Frontal cortex (tissue), 4 donors: ENCODE measurements around the gene C1QTNF12. TPM values are rescaled to one million over a fixed set of nuclear protein-coding genes. Genes with fewer than 3 reads are reported as not detected.

Experiments used
- DNase-seq, 2 donors: peaks; one replicate each; pipeline ENCODE4 v3.0.0; 2012; ENCODE audit warnings: low spot score in 2 of 2
- FAIRE-seq: peaks from 2 replicates; lab custom pipeline; 2012; peaks lifted over from hg19 to GRCh38; lab: Jason Lieb, UNC
- total RNA-seq: library from RNA; depleted of rRNA; stranded (reverse); fragments of >200 nt; gene quantifications from one replicate; pipeline ENCODE4 v1.2.3, GENCODE V29; 2014
- donor health status: control.
- donor health status: control.
- donor health status: control.

C1QTNF12 gene
- total RNA-seq, 1 donor from 2014 or later: not detected

DNA sequence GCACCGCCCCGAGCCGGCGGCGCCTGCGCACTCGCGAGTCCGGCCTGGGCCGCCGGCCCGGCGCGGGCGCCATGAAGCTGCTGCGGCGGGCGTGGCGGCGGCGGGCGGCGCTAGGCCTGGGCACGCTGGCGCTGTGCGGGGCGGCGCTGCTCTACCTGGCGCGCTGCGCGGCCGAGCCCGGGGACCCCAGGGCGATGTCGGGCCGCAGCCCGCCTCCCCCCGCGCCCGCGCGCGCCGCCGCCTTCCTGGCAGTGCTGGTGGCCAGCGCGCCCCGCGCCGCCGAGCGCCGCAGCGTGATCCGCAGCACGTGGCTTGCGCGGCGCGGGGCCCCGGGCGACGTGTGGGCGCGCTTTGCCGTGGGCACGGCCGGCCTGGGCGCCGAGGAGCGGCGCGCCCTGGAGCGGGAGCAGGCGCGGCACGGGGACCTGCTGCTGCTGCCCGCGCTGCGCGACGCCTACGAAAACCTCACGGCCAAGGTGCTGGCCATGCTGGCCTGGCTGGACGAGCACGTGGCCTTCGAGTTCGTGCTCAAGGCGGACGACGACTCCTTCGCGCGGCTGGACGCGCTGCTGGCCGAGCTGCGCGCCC lies 14.2 kb downstream of the C1QTNF12 start, which contains the start of gene B3GALT6:
B3GALT6 (plus strand) TSS at position 30 of the 588 bp plus-strand sequence; CDS start at position 72, 42 bp downstream.
- DNase-seq: no peak

GRCh38 chr1:1231400-1232207 lies 14.9 kb downstream of the C1QTNF12 start, which contains the start of gene SDF4:
SDF4 (minus strand) TSS chr1:1232001; CDS start chr1:1228772, 3,229 bp downstream.
- no peak for FAIRE-seq
- peak; percentile 100 for DNase-seq

More for the DNA sequence above, 14.2 kb downstream of the C1QTNF12 start, which contains the start of gene B3GALT6:
- no peak for FAIRE-seq

GRCh38 chr1:1230656-1231399 lies 15.7 kb downstream of the C1QTNF12 start:
- no peak for DNase-seq
- FAIRE-seq: no peak

DNA sequence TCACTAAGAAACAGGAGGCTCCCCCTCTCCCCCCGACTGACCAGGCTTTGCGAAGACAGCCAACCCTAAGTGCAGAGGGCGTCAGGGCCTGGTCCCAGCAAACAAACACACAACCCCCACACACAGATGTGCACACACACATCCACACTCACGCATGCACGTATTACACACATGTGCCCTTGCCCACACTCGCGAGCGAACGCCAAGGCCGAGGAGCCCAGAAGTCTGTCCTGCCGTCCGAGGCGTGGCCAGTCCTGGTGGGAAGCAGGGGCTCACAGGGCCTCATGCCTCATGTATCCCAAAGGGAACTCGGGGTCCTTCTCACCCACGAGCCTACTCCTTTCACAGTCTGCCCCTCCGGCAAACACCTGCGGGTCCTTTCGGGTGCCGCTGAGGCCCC lies 16.8 kb downstream of the C1QTNF12 start:
- FAIRE-seq (no peak), DNase-seq (no peak)

- no peak for FAIRE-seq
These were observed 17.8 kb downstream of the C1QTNF12 start for GRCh38 chr1:1228596-1229321.

GRCh38 chr1:1228187-1228586 lies 18.3 kb downstream of the C1QTNF12 start:
- FAIRE-seq: no peak
- DNase-seq: no peak

More at GRCh38 chr1:1228596-1229321, 17.8 kb downstream of the C1QTNF12 start:
- DNase-seq: no peak

DNA sequence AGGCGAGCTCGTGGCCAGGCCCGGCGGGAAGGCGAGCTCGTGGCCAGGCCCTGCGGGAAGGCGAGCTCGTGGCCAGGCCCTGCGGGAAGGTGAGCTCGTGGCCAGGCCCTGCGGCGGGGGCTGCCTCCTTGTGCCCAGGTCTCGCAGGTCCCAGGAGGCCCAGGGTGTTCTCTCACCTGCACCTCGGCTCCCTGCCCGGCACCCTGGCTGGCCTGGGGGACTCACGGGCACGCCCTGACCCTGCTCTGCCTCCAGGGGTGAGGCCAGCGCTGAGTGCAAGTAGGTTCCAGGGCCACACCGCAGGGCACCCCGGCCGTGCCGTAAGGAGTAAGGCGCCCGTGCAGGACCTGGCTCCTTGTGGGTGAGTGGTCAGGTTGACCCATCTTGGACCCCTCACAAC lies 19.1 kb downstream of the C1QTNF12 start:
- FAIRE-seq (no peak), DNase-seq (no peak)

DNA sequence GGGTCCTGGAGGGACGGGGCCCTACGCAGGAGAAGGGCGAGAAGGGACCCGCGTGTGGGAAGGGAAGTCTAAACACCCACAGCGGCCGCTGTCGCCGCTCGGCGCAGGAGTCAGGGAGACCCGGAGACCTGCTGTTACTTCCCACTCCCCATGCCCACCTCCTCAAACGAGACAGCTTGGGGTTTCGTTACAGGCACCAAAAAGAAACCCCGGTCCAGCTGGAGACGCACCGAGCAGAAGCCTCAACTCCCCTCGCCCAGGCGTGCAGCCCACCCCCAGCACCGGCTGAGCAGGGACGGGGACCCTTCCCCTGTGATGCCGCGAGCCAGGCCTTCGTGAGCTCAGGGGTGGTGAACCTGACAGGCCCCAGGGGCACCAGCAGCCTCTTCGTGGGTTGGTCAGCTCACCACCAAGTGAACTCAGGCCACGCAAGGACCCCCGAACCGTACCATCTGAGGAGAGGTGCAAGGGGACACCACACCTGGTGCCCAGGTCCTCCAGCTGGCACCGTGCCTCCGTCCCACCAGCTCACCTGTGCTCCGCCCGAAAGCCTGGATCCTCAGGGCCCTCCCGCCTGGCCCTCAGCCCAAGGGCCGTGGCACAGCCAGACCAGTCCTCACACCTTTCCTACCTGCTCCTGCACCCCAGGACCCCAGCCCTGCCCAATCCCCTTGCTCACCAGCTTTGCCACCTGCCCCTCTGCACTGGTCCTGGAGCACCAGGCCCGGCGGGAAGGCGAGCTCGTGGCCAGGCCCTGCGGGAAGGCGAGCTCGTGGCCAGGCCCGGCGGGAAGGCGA lies 19.8 kb downstream of the C1QTNF12 start:
- DNase-seq (no peak), FAIRE-seq (no peak)

GRCh38 chr1:1225913-1226312 lies 20.6 kb downstream of the C1QTNF12 start:
- FAIRE-seq: no peak
- DNase-seq: no peak

DNA sequence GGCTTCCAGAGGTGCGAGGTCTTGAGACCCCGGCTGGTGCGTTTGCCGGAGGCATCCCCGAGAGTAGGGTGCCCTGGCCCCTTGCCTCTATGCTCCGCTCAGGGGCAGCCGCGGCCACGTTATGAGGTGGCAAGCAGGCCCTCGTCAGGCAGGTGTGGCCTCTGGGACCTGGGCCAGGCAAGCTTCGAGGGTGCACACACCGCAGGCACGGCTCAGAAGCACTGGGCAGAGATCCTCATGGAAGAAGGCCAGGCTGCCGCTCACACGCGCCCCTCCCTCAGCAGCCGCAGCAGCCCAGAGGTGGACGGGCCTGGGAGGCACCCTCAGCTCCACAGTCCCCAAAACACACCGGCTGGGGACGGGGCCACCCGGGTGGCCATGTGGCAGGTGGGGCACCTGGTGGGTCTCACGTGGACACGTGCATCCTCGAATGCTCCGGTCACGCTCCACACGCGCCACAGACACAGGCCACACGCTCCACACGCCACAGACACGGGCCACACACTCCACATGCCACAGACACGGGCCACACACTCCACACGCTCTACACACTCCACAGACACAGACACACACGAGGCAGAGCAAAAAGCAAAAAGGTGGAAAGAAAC lies 21.2 kb downstream of the C1QTNF12 start:
- FAIRE-seq (no peak), DNase-seq (no peak)

GRCh38 chr1:1223891-1224290 lies 22.6 kb downstream of the C1QTNF12 start:
- FAIRE-seq: no peak
- no peak for DNase-seq

- FAIRE-seq (no peak), DNase-seq (no peak)
These were observed 23.2 kb downstream of the C1QTNF12 start for GRCh38 chr1:1223321-1223720.

GRCh38 chr1:1222575-1223225 lies 23.8 kb downstream of the C1QTNF12 start:
- no peak for DNase-seq
- FAIRE-seq: no peak

DNA sequence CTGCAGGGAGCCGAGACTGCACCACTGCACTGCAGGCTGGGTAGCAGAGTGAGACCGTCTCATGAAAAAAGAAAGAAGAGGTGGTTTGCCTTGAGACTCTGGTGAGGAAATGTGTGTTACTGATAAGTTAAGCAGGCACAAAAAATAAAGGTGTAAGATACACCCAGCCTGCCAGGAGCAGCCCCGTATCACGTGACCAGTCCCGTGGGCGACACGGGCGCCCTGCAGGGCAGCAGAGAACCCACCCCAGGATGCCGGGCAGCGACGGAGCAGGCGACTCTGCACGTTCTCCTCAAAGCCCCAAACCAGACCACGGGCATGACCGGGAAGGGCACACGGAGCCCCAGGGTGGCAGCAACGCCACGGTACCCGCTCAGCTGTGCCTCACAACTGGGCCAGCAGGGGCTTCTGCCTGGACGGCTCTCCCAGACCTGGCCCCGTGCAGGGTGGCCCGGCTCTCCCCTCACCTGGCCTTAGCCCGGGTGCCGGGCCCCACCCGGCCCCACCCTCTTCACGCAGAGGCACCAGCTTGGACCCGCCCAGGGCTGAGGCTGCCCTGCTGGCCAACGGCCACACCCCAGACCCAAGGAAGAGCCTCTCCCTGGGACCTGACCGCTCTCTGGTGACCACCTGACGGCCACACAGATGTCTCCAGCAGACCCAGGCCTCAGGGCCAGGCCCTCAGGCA lies 24.5 kb downstream of the C1QTNF12 start:
- FAIRE-seq: no peak
- DNase-seq: no peak

DNA sequence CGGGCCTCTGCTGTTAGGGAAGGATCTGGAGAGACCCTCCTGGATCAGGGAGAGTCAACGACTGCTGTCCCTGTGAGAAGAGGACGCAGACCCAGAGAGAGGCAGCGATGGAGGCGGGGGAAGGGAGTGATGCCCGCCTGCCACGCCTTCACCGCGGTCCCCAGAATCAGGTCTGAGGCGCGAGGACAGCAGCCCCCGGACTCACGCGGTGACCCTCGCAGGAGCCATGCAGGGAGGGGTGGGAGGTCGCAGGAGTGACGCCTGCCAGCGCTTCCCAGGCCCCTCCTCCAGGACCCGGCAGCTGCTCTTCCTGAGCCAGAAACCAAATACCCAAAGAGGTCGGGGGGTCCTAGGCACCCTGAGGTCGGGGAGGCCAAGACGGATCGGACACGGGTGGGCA lies 26.3 kb downstream of the C1QTNF12 start:
- DNase-seq: no peak
- no peak for FAIRE-seq

DNA sequence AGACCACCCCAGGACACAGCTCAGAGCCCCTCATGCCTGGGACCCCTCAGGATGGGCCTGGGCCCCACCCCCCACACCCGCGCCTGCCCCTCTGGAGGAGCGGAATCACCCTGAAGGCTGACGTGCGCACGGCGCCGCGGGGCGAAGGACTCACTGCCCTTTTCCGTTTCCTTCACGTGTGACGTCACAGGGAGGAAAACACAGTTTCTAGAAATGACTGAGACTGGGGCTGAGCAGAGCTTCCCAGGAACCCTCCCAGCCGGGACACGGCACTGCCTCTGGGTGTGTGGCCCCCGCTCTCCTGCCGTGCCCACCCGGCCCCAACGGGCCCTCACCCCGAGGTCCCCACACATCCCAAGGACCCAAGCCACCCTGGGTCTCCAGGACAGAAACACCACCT lies 27.2 kb downstream of the C1QTNF12 start:
- FAIRE-seq (no peak), DNase-seq (no peak)

DNA sequence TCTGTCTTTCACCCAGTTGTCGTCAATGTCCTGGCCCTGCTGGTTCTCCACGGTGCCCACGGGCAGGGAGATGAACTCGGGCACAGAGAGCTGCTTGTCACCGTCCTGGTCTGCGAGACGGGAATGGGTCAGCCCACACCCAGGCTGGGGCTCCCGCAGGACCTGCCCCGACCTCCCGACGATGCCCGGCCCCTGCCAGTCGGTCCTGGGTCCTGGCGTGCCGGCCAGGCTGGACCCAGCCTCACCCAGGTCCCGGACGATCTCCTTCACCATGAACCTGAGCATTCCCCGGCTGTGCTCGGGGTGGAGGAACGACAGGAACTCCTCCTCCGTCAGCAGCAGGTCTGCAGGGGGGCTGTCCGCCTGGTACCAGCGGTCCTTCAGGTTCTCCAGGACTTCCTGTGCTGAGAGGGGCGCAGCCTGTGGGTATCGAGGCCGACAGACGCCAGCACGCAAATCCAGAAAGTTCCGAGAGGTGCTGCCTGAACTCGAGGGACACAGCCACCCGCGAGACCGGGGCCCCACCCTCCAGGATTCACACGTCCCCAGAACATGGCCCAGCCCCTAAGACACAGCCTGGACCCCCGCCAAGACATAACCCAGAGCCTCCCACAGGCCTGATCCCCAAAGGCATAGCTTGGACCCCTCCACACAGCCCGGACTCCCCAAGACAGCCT lies 27.9 kb downstream of the C1QTNF12 start:
- FAIRE-seq: no peak

More for the DNA sequence above, 27.9 kb downstream of the C1QTNF12 start:
- DNase-seq: no peak
